Neural cell (in vitro differentiated cells): ENCODE data around the gene SP100. TPM values are rescaled to one million over a fixed set of nuclear protein-coding genes. Genes with fewer than 3 reads are reported as not detected.

ENCODE experiments used
- H2AFZ ChIP-seq: fragments of 200-600, 300-800 bp; sonication (generic), shearing (Covaris generic); 2 replicates; pipeline ENCODE4 v1.6.0; 2014; ENCODE audit warnings: low read depth, mild to moderate bottlenecking, antibody characterized with exemption, low read length, moderate library complexity
- H3F3A ChIP-seq: fragments of 200-600 bp; shearing (Covaris generic); 2 replicates; pipeline ENCODE4 v1.6.1; 2016; ENCODE audit warnings: mild to moderate bottlenecking, moderate library complexity, mixed read lengths, antibody characterized with exemption, low read length; ENCODE audit not compliant: insufficient read depth, poor library complexity, severe bottlenecking
- H3K27ac ChIP-seq: fragments of 200-600, 300-800 bp; sonication (generic), shearing (Covaris generic); 2 replicates; pipeline ENCODE4 v1.5.1; 2014; ENCODE audit warnings: mild to moderate bottlenecking, low read length, moderate library complexity
- H3K27me3 ChIP-seq: fragments of 300-800, 200-600 bp; sonication (generic), shearing (Covaris generic); 2 replicates; pipeline ENCODE4 v1.6.0; 2014; ENCODE audit warnings: mild to moderate bottlenecking, low read depth, low read length, moderate library complexity; ENCODE audit not compliant: insufficient read depth
- H3K36me3 ChIP-seq: fragments of 300-800, 200-600 bp; sonication (generic), shearing (Covaris generic); 2 replicates; pipeline ENCODE4 v1.5.1; 2014; ENCODE audit warnings: mild to moderate bottlenecking, antibody characterized with exemption, low read length, moderate library complexity; ENCODE audit not compliant: insufficient read depth
- H3K4me2 ChIP-seq: fragments of 300-800, 200-600 bp; sonication (generic), shearing (Covaris generic); 2 replicates; pipeline ENCODE4 v1.6.0; 2014; ENCODE audit warnings: mild to moderate bottlenecking, low read length
- H3K4me3 ChIP-seq: fragments of 300-800, 200-600 bp; sonication (generic), shearing (Covaris generic); 2 replicates; pipeline ENCODE4 v1.5.1; 2014; ENCODE audit warnings: mild to moderate bottlenecking, low read length, moderate library complexity
- H3K79me2 ChIP-seq: fragments of 200-600 bp; shearing (Covaris generic); replicated peaks from 2 replicates; pipeline ENCODE4 v1.6.0; 2014; ENCODE audit warnings: mild to moderate bottlenecking, low read length, moderate library complexity; ENCODE audit not compliant: insufficient read depth
- H3K9ac ChIP-seq: fragments of 300-800, 200-600 bp; sonication (generic), shearing (Covaris generic); 2 replicates; pipeline ENCODE4 v1.6.1; 2016; ENCODE audit warnings: mild to moderate bottlenecking, low read length, mixed read lengths
- H3K9me2 ChIP-seq: fragments of 200-600 bp; shearing (Covaris generic); 2 replicates; pipeline ENCODE4 v1.6.1; 2016; ENCODE audit warnings: mild to moderate bottlenecking, low read length, mixed read lengths; ENCODE audit not compliant: insufficient read depth
- H3K9me3 ChIP-seq: fragments of 200-600, 300-800 bp; sonication (generic), shearing (Covaris generic); 2 replicates; pipeline ENCODE4 v1.6.1; 2016; ENCODE audit warnings: mild to moderate bottlenecking, mixed run types, low read length, moderate library complexity, mixed read lengths
- H4K20me1 ChIP-seq: fragments of 200-600 bp; shearing (Covaris generic); 2 replicates; pipeline ENCODE4 v1.6.1; 2016; ENCODE audit warnings: mild to moderate bottlenecking, mixed run types; ENCODE audit not compliant: insufficient read depth
- CTCF ChIP-seq: fragments of 450-650 bp; IDR thresholded peaks from 2 replicates; pipeline ENCODE4 v1.5.1; 2014; ENCODE audit warnings: antibody characterized with exemption, mild to moderate bottlenecking, moderate library complexity; ENCODE audit not compliant: poor library complexity, severe bottlenecking
- EP300 ChIP-seq: fragments of 450-650 bp; conservative IDR thresholded peaks from 2 replicates; pipeline ENCODE4 v1.6.1; 2014; ENCODE audit warnings: antibody characterized with exemption, mild to moderate bottlenecking, moderate library complexity; ENCODE audit not compliant: poor library complexity, severe bottlenecking
- EZH2 ChIP-seq: fragments of 200-600, 300-800 bp; shearing (Covaris generic), sonication (generic); IDR thresholded peaks from 2 replicates; pipeline ENCODE4 v1.6.1; 2014; ENCODE audit warnings: antibody characterized with exemption, low read length, borderline replicate concordance, mild to moderate bottlenecking; ENCODE audit not compliant: insufficient read depth, poor library complexity, severe bottlenecking
- MXI1 ChIP-seq: fragments of 450-650 bp; conservative IDR thresholded peaks from 2 replicates; pipeline ENCODE4 v1.6.1; 2014; ENCODE audit warnings: antibody characterized with exemption, mild to moderate bottlenecking; ENCODE audit not compliant: poor library complexity, severe bottlenecking
- POLR2AphosphoS5 ChIP-seq: IDR thresholded peaks from 2 replicates; pipeline ENCODE4 v1.6.1; 2012
- RAD21 ChIP-seq: fragments of 450-650 bp; conservative IDR thresholded peaks from 2 replicates; pipeline ENCODE4 v1.6.1; 2014; ENCODE audit warnings: antibody characterized with exemption, mild to moderate bottlenecking, moderate library complexity
- REST ChIP-seq: IDR thresholded peaks from 2 replicates; pipeline ENCODE4 v1.6.1; 2012; ENCODE audit warnings: borderline replicate concordance
- SMC3 ChIP-seq: fragments of 450-650 bp; conservative IDR thresholded peaks from 2 replicates; pipeline ENCODE4 v1.6.1; 2014; ENCODE audit warnings: antibody characterized with exemption, mild to moderate bottlenecking, moderate library complexity; ENCODE audit not compliant: poor library complexity
- TAF1 ChIP-seq: IDR thresholded peaks from 2 replicates; pipeline ENCODE4 v1.6.1; 2012; ENCODE audit warnings: low read depth
- polyA plus RNA-seq: library from polyadenylated mRNA; depleted of rRNA; stranded (reverse); fragments of >200 nt; gene quantifications from 2 replicates; pipeline ENCODE4 v1.2.3, GENCODE V29; 2014

Gene SP100
- polyA plus RNA-seq, 1 donor from 2014 or later, result not detected

- Histone ChIP-seq H3F3A (no peaks in the 10 kb centered on the region), H3K4me3 (no peak overlapping the region), H3K9me3 (no peaks in the 10 kb centered on the region), H3K27me3 (no peaks in the 10 kb centered on the region), H3K36me3 (no peaks in the 10 kb centered on the region), H3K79me2 (no peaks in the 10 kb centered on the region), H3K4me2 (no peak overlapping the region), H3K9ac (no peak overlapping the region), H3K27ac (no peak overlapping the region), H3K9me2 (no peaks in the 10 kb centered on the region), H2AFZ (no peak overlapping the region), H4K20me1 (no peaks in the 10 kb centered on the region)
- no peak for TF ChIP-seq TAF1
- TF ChIP-seq SMC3, result no peak
- no peak for TF ChIP-seq EP300
- no peak for TF ChIP-seq REST
- no peak for TF ChIP-seq RAD21
- TF ChIP-seq EZH2, result no peak
- TF ChIP-seq MXI1, result no peak
- no peak for TF ChIP-seq POLR2AphosphoS5
- TF ChIP-seq CTCF, result no peak
These were observed 56.6 kb downstream of the SP100 start for GRCh38 chr2:230472621-230473018.

GRCh38 chr2:230473378-230473777, 57.4 kb downstream of the SP100 start:
- no peak for TF ChIP-seq CTCF
- no peak for TF ChIP-seq REST
- TF ChIP-seq EZH2, result no peak
- no peak for TF ChIP-seq EP300
- no peak for TF ChIP-seq RAD21
- no peak for TF ChIP-seq POLR2AphosphoS5
- no peak for TF ChIP-seq MXI1
- TF ChIP-seq TAF1, result no peak
- TF ChIP-seq SMC3, result no peak
- H2AFZ ChIP-seq, result no peak overlapping the region
- no peaks in the 10 kb centered on the region for H3K36me3 ChIP-seq
- H3K27me3 ChIP-seq, result no peaks in the 10 kb centered on the region
- no peak overlapping the region for H3K4me3 ChIP-seq
- no peaks in the 10 kb centered on the region for H3K79me2 ChIP-seq
- H3K27ac ChIP-seq, result no peak overlapping the region
- no peaks in the 10 kb centered on the region for H4K20me1 ChIP-seq
- H3F3A ChIP-seq, result no peaks in the 10 kb centered on the region
- no peak overlapping the region for H3K9ac ChIP-seq
- no peaks in the 10 kb centered on the region for H3K9me2 ChIP-seq
- no peaks in the 10 kb centered on the region for H3K9me3 ChIP-seq
- H3K4me2 ChIP-seq, result no peak overlapping the region
